Activated CD8-positive, alpha-beta memory T cell treated with anti-CD3 and anti-CD28 coated beads for 1 hour (primary cell): ENCODE results near the gene HERC4.
A peak's percentile ranks its signal among the peaks of the same experiment; 100 is the strongest.
"Not testable (repeated sequence)": the region's sequence is repeated elsewhere in the genome, so short reads cannot be mapped to it uniquely, and the experiment has no call there.

ENCODE experiments used
- DNase-seq, 2 donors: peaks; one replicate each; pipeline ENCODE4 v3.0.0-alpha.2; 2020; ENCODE audit warnings: low read depth in 1 of 2; ENCODE audit errors: extremely low read depth in 1 of 2

The HERC4 gene

DNA sequence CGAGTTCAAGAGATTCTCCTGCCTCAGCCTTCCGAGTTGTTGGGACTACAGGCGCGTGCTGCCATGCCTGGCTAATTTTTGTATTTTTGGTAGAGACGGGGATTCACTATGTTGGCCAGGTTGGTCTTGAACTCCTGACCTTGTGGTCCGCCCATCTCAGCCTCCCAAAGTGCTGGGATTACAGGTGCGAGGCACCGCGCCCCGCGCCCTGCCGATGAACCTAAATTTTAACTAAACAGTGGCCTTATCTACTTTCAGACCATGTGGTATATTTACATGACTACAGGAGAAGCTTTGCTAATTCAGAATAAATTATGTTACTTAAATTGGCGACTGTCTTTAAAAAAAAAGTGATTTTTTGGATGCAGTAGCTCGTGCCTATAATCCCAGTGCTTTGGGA lies 181.4 kb downstream of the HERC4 start:
- DNase-seq, result no peak

DNA sequence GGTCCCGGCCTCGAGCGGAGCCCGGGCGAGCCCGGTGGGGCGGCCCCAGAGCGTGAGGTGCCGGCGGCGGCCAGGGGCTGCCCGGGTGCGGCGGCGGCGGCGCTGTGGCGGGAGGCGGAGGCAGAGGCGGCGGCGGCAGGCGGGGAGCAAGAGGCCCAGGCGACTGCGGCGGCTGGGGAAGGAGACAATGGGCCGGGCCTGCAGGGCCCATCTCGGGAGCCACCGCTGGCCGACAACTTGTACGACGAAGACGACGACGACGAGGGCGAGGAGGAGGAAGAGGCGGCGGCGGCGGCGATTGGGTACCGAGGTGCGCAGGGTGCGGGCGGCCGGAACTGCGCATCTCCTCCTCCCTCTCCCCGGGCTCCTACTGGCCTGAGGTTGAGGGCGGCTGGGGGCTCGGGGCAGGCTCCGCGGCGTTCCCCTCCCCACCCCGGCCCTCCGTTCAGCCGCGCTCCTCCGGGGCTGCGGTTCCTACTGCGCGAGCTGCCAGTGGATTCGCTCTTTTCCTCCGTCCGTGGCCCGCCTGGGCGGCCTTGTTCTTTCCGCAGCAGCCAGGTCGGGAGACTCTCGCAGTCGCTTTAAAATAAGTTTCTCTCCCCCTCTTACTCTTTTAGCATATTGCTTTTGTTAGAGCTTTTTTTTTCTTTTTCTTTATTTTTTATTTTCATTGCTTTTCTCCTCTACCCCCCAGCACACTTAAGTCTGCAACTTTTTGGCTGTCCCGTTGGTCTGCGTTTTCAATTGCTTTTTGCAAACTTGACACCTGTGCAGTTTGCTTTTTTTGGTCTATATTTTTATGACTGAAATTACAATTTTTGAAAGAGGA lies 190.0 kb downstream of the HERC4 start:
- DNase-seq, result peak; percentile 21 to 51

DNA sequence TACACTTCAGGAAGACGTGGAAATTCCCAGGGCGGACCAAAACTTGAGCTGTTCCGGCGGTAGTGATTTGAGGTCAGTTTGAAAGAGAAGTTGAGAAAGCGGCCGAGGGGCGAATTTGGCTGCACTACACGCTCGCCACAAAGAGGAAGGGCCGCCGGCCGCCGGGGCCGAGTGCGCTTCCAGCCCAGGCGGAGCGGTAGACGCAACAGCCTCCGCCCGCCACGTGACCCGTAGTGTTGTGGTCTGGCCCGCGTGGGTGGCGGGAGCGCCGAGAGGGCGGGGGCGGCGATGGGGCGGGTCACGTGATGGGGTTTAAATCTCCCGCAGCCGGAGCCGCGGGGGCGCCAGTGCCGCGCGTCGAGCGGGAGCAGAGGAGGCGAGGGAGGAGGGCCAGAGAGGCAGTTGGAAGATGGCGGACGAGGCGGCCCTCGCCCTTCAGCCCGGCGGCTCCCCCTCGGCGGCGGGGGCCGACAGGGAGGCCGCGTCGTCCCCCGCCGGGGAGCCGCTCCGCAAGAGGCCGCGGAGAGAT lies 190.7 kb downstream of the HERC4 start, which contains the start of gene SIRT1:
TSS of gene SIRT1 (plus strand) at position 344 of the 529 bp plus-strand sequence. CDS start at position 410, 66 bp downstream.
- DNase-seq, result peak; percentile 87 to 92

DNA sequence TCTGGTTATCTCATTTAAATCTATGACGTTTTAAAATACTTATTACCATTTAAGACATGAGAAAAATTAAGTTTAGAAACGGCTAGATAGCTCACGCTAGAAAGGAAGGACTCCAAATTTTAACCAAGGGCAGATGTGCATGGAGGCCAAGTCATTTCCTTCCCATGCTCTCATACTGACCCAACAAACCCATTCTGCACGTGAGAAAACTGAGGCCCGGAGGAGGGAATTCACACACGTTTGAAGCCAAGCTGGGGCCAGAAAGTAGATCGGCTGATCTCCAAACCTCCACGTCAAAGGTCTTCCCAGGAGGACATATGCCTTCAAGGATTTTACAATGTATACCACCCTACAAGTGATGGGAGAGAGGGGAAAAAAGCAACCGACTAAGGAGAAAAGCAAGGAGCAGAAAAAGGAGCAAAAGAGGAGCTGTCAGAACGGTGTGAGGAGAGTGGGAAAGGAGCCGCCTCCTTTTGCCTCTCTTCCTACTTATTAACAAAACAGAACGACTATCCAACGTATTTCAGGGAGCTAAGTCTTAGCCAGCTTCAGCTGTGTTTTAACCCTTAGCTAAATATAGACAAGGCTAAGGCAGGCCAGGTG lies 191.3 kb downstream of the HERC4 start:
- DNase-seq, result no peak

DNA sequence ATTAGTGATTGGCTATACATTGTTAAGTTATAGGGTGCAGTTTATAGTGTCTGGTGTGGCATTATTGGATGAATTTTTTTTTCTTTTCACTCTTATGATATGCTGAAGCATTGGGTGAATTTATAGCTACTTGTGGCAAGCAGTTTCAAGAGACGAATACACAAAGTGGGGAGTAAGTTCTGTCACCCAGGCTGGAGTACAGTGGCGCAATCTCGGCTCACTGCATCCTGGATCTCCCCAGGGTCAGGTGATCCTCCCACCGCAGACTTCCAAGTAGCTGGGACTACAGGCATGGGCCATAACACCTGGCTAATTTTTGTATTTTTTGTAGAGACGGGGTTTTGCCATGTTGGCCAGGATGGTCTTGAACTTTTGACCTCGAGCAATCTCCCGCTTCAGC lies 196.9 kb downstream of the HERC4 start:
- DNase-seq, result no peak

DNA sequence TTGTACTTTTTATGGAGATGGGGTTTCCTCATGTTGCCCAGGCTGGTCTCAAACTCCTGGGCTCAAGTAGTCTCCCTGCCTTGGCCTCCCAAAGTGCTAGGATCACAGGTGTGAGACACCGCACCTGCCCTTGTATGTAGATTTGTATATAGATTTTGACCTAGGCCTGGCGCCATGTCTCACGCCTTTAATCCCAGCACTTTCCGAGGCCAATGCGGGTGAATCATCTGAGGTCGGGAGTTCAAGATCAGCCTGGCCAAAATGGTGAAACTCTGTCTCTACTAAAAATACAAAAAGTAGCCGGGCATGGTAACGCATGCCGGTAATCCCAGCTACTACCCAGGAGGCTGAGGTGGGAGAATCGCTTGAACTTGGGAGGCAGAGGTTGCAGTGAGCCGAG lies 197.7 kb downstream of the HERC4 start:
- not testable (repeated sequence) for DNase-seq

DNA sequence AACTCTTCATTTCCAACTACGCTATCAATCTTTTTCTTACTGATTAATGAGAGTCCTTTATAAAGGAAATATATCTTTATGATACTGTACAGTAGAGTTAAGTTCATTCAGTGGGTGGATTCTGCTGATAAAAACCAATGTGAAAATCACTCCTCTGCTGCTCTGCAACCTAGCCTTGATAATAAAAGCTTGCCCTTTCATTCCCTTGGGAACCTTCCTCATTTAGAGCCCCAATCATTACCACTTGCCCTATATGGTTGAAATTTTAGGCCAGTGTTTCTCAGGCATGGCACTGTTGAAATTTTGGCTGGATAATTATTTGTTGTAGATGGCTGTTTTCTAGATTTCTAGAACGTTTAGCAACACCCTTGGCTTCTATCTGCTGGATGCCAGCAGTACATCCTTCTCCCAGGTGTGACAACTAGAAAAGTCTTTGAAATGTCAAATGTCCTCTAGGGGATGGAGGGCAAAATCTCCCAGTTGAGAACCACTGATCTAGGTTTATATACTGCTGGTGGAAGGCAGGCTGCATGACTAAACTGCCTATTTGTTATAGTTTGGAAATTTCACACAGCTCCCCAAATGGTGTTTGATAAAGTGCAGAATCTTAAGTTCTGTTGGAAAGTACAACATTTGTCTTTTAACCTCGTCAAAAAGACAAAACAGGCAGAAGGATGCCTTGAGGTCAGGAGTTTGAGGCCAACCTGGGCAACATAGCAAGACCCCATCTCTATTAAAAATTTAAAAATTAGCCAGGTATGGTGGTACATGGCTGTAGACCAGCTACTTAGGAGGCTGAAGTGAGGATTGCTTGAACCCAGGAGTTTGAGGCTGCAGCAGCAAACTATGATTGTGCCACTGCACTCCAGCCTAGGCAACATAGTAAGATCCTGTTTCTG lies 199.5 kb downstream of the HERC4 start:
- DNase-seq, result no peak
